Type B pancreatic cell (in vitro differentiated cells): Measurements from ENCODE around the gene NR1H2. TPM values are rescaled to one million over a fixed set of nuclear protein-coding genes. Genes with fewer than 3 reads are reported as not detected.

Experiments used
- DNase-seq: peaks from one replicate; pipeline ENCODE4 v3.0.0; 2021; ENCODE audit warnings: mixed read lengths; ENCODE audit not compliant: unreplicated experiment; ENCODE audit errors: extremely low spot score
- H3K27ac Mint-ChIP-seq: 2 replicates; pipeline ENCODE4 v1.8.0; 2021; ENCODE audit warnings: mild to moderate bottlenecking, mixed read lengths
- H3K27me3 Mint-ChIP-seq: 2 replicates; pipeline ENCODE4 v1.8.0; 2021; ENCODE audit warnings: mixed read lengths
- H3K36me3 Mint-ChIP-seq: 2 replicates; pipeline ENCODE4 v1.8.0; 2021; ENCODE audit warnings: mixed read lengths
- H3K4me1 Mint-ChIP-seq: one replicate; pipeline ENCODE4 v1.8.0; 2021; ENCODE audit warnings: mixed read lengths; ENCODE audit not compliant: unreplicated experiment
- H3K4me3 Mint-ChIP-seq: 2 replicates; pipeline ENCODE4 v1.8.0; 2021; ENCODE audit warnings: mild to moderate bottlenecking, mixed read lengths
- H3K9me3 Mint-ChIP-seq: 2 replicates; pipeline ENCODE4 v1.8.0; 2021; ENCODE audit warnings: mixed read lengths
- total RNA-seq: library from RNA; stranded (reverse); gene quantifications from 2 replicates; pipeline ENCODE4 v1.2.1, GENCODE V29; 2021; ENCODE audit warnings: low replicate concordance
- TF ChIP-seq, protein P1 (sequence below): fragments of 200-600 bp; sonication (generic); conservative IDR thresholded peaks from 2 replicates; pipeline ENCODE4 v1.5.0; 2021; ENCODE audit warnings: antibody characterized with exemption, mild to moderate bottlenecking

Gene NR1H2
- total RNA-seq, 1 donor from 2014 or later, result 30.3 TPM

DNA sequence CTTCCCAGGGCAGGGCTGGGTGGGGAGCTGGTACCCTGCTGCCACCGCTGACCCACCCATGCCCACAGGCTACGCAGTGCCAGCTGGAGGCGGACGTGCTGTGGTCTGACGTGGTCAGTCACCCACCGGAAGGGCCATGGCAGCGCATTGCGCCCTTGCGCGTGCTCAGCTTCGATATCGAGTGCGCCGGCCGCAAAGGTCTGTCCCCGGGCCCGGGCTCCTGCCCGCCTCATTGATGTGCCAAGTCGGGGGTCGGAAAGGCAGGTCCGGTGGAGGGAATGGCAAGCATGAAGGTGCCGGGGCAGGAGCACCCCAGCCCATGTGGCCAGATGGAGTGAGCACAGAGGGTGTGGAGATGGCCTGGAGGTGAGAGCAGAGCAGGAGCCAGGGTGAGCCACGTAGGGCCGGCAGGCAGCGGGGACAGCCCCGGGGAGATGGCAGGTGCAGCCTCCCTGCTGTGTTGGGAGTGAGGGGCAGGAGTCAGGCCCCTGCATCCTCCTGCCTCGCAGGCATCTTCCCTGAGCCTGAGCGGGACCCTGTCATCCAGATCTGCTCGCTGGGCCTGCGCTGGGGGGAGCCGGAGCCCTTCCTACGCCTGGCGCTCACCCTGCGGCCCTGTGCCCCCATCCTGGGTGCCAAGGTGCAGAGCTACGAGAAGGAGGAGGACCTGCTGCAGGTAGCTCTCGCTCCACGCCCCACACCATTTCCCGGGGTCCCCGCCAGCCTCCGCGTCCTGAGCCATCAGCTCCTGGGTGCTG, 26.5 kb downstream of the NR1H2 start:
- TF ChIP-seq, protein P1, sequence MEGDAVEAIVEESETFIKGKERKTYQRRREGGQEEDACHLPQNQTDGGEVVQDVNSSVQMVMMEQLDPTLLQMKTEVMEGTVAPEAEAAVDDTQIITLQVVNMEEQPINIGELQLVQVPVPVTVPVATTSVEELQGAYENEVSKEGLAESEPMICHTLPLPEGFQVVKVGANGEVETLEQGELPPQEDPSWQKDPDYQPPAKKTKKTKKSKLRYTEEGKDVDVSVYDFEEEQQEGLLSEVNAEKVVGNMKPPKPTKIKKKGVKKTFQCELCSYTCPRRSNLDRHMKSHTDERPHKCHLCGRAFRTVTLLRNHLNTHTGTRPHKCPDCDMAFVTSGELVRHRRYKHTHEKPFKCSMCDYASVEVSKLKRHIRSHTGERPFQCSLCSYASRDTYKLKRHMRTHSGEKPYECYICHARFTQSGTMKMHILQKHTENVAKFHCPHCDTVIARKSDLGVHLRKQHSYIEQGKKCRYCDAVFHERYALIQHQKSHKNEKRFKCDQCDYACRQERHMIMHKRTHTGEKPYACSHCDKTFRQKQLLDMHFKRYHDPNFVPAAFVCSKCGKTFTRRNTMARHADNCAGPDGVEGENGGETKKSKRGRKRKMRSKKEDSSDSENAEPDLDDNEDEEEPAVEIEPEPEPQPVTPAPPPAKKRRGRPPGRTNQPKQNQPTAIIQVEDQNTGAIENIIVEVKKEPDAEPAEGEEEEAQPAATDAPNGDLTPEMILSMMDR, result no peak
- Mint-ChIP-seq H3K27me3 (no peaks in the 10 kb centered on the region), H3K9me3 (no peaks in the 10 kb centered on the region), H3K27ac (no peak overlapping the region), H3K4me1 (peaks cover 3% of the 10 kb centered on the region), H3K36me3 (peaks cover 13% of the 10 kb centered on the region), H3K4me3 (no peak overlapping the region)
- DNase-seq, result no peak

DNA sequence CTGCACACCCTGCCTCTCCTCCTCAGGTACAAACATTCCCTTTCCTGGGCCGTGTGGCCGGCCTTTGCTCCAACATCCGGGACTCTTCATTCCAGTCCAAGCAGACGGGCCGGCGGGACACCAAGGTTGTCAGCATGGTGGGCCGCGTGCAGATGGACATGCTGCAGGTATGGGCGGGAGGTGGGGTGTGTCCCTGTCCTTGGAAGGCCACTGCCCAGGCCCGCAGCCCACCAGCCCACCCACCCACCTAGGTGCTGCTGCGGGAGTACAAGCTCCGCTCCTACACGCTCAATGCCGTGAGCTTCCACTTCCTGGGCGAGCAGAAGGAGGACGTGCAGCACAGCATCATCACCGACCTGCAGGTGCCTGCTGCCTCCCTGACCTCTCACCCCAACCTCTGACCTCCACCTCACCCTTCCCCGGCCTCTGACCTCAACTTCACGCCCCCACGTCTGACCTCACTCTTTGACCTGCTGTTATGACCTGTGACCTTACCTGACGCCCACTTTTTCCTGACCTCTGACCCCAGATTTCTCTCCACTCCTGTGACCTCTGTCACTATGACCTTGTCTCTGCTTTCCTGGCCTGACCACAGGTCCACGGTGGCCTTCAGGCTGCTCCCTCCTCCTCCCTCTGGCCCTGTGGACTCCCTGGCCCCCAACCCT, 30.0 kb downstream of the NR1H2 start:
- TF ChIP-seq, protein P1, result no peak
- no peak for DNase-seq
- no peaks in the 10 kb centered on the region for H3K4me1 Mint-ChIP-seq

DNA sequence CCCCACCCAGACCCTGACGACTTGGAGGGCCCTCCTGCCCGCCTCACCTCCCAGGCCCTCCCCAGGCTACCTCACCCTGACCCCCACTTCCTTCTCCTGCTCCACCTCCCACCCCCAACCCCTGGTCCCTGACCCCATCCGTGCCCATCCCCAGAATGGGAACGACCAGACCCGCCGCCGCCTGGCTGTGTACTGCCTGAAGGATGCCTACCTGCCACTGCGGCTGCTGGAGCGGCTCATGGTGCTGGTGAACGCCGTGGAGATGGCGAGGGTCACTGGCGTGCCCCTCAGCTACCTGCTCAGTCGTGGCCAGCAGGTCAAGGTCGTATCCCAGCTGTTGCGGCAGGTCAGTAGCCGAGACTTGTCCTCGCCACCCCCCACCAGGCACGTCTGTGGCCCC, 30.6 kb downstream of the NR1H2 start:
- TF ChIP-seq, protein P1, result no peak
- no peak for DNase-seq

More for the DNA sequence above, 30.0 kb downstream of the NR1H2 start:
- no peak overlapping the region for H3K27ac Mint-ChIP-seq
- H3K36me3 Mint-ChIP-seq, result peaks cover 8% of the 10 kb centered on the region
- H3K4me3 Mint-ChIP-seq, result no peak overlapping the region
- no peaks in the 10 kb centered on the region for H3K27me3 Mint-ChIP-seq
- H3K9me3 Mint-ChIP-seq, result no peaks in the 10 kb centered on the region

DNA sequence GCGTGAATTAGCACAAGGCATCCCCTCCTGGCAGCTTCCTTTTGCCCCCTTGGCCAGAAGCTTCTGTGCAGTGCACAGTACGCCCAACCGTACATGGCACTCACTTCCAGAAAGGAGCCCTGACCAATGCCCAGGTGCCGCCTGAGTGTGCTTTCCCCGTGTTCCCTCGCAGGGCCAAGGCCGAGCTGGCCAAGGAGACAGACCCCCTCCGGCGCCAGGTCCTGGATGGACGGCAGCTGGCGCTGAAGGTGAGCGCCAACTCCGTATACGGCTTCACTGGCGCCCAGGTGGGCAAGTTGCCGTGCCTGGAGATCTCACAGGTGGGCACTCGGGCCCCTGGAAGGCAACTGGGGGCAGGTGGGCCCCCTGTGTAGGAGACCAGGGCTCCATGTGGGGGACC, 33.1 kb downstream of the NR1H2 start:
- no peak for DNase-seq
- Mint-ChIP-seq H3K4me3 (no peak overlapping the region), H3K9me3 (no peaks in the 10 kb centered on the region), H3K36me3 (peaks cover 4% of the 10 kb centered on the region), H3K27me3 (no peaks in the 10 kb centered on the region), H3K27ac (no peak overlapping the region), H3K4me1 (no peaks in the 10 kb centered on the region)
- TF ChIP-seq, protein P1, result no peak

More for the DNA sequence above, 30.6 kb downstream of the NR1H2 start:
- no peak overlapping the region for H3K27ac Mint-ChIP-seq
- H3K36me3 Mint-ChIP-seq, result peaks cover 8% of the 10 kb centered on the region
- H3K9me3 Mint-ChIP-seq, result no peaks in the 10 kb centered on the region
- H3K4me1 Mint-ChIP-seq, result no peaks in the 10 kb centered on the region
- H3K27me3 Mint-ChIP-seq, result no peaks in the 10 kb centered on the region
- H3K4me3 Mint-ChIP-seq, result no peak overlapping the region

DNA sequence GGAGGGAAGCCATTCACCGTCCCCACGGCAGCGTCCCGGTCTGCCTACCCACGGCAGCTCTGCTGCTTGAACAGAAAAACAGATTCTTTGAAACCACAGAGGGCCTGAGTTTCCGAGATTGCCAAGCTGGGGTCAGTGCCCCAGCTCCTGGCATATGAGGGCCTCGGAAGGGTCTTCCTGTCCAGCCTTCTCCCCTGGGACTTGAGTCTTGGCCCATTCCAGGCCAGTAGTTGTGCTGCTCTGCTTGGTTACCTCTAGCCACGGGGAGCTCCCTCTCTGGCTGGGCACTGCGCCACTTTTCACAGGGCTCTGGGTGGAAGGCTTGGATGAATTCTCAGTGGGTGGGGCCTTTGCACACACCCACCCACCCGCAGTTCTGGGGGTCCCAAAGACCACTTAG, 33.9 kb downstream of the NR1H2 start:
- no peak for DNase-seq
- TF ChIP-seq, protein P1, result no peak
- Mint-ChIP-seq H3K36me3 (peaks cover 4% of the 10 kb centered on the region), H3K4me1 (no peaks in the 10 kb centered on the region), H3K27me3 (no peaks in the 10 kb centered on the region), H3K27ac (no peak overlapping the region), H3K4me3 (no peak overlapping the region), H3K9me3 (no peaks in the 10 kb centered on the region)
